OCI-LY7 (cell line): Measurements from ENCODE around the gene CXCL8.

Experiments used
- CTCF ChIP-seq: fragments of 200-600 bp; sonication (generic); conservative IDR thresholded peaks from 2 replicates; pipeline ENCODE4 v1.5.1; 2014; ENCODE audit warnings: mild to moderate bottlenecking, antibody characterized with exemption, low read length, moderate library complexity, mixed read lengths
- EZH2phosphoT487 ChIP-seq: fragments of 200-600 bp; sonication (generic); IDR thresholded peaks from 2 replicates; pipeline ENCODE4 v1.6.1; 2018; ENCODE audit warnings: low read depth, borderline replicate concordance, mild to moderate bottlenecking, mixed run types, antibody characterized with exemption, low read length, moderate library complexity, mixed read lengths

- TF ChIP-seq CTCF (no peak), EZH2phosphoT487 (no peak)
These were observed 821 bp downstream of the CXCL8 start for GRCh38 chr4:73741031-73741749.
